A673 (cell line): ENCODE measurements around the gene OPN1SW. TPM values are rescaled to one million over a fixed set of nuclear protein-coding genes. Genes with fewer than 3 reads are reported as not detected.

ENCODE experiments used
- BruUV-seq: library from RNA; stranded (reverse); fragments of 400-500 nt; replicated peaks from 2 replicates; lab custom pipeline; 2021; lab: Mats Ljungman, UMichigan
- CTCF ChIA-PET: fragments of 300-600 bp; sonication (Branson Sonifier 250); formaldehyde crosslinking; loops from one replicate; lab custom pipeline; 2022; ENCODE audit warnings: antibody characterized with exemption; lab: Charles Lee
- POLR2A ChIA-PET: fragments of 300-600 bp; sonication (Branson Sonifier 250); formaldehyde crosslinking; loops from one replicate; lab custom pipeline; 2022; ENCODE audit warnings: antibody characterized with exemption; ENCODE audit not compliant: low non-redundant PET; lab: Charles Lee
- DNase-seq: peaks from one replicate; pipeline ENCODE4 v3.0.0-alpha.2; 2015; ENCODE audit warnings: low spot score
- H3K27ac ChIP-seq: fragments of 200-600 bp; sonication (generic); 2 replicates; pipeline ENCODE4 v1.5.1; 2016; ENCODE audit warnings: mixed run types, low read depth, mild to moderate bottlenecking, mixed read lengths, antibody characterized with exemption, low read length; ENCODE audit not compliant: poor library complexity, severe bottlenecking
- H3K27me3 ChIP-seq: fragments of 200-600 bp; sonication (generic); replicated peaks from 2 replicates; pipeline ENCODE4 v1.6.1; 2017; ENCODE audit warnings: mixed run types, low read depth, mild to moderate bottlenecking, mixed read lengths, antibody characterized with exemption, low read length; ENCODE audit not compliant: insufficient read depth, poor library complexity
- H3K36me3 ChIP-seq: fragments of 200-600 bp; sonication (generic); 2 replicates; pipeline ENCODE4 v1.6.1; 2016; ENCODE audit warnings: mixed run types, mild to moderate bottlenecking, mixed read lengths, antibody characterized with exemption, low read length; ENCODE audit not compliant: insufficient read depth, poor library complexity, severe bottlenecking
- H3K4me1 ChIP-seq: fragments of 200-600 bp; sonication (generic); 2 replicates; pipeline ENCODE4 v1.6.1; 2017; ENCODE audit warnings: mixed run types, mild to moderate bottlenecking, mixed read lengths, antibody characterized with exemption, low read length; ENCODE audit not compliant: insufficient read depth, poor library complexity, severe bottlenecking
- H3K4me3 ChIP-seq: fragments of 200-600 bp; sonication (generic); 2 replicates; pipeline ENCODE4 v1.5.1; 2016; ENCODE audit warnings: low read depth, mixed run types, mild to moderate bottlenecking, mixed read lengths, low read length; ENCODE audit not compliant: poor library complexity, severe bottlenecking
- H3K9me3 ChIP-seq: fragments of 200-600 bp; sonication (generic); 2 replicates; pipeline ENCODE4 v1.6.1; 2016; ENCODE audit warnings: mixed run types, low read depth, mild to moderate bottlenecking, mixed read lengths, antibody characterized with exemption, low read length; ENCODE audit not compliant: poor library complexity, severe bottlenecking
- EZH2 ChIP-seq: fragments of 200-600 bp; sonication (generic); IDR thresholded peaks from 2 replicates; pipeline ENCODE4 v1.6.1; 2017; ENCODE audit warnings: borderline replicate concordance, low read depth, mild to moderate bottlenecking, mixed read lengths, antibody characterized with exemption, low read length; ENCODE audit not compliant: poor library complexity, severe bottlenecking
- intact Hi-C: fragments of 100-400 bp; cut with micrococcal nuclease; formaldehyde crosslinking; loops from one replicate; pipeline ENCODE4 v1.10.0; 2022; ENCODE audit not compliant: unreplicated experiment
- total RNA-seq: library from RNA; stranded (reverse); gene quantifications from 2 replicates; pipeline ENCODE4 v1.2.3, GENCODE V29; 2021
- TF ChIP-seq, protein P1 (sequence below): fragments of 300-800, 200-600 bp; sonication (generic); conservative IDR thresholded peaks from 2 replicates; pipeline ENCODE4 v1.5.1; 2017; ENCODE audit warnings: low read depth, mild to moderate bottlenecking, antibody characterized with exemption, low read length, moderate library complexity, mixed read lengths

Gene OPN1SW
- total RNA-seq, 1 experiment from 2014 or later, result not detected

DNA sequence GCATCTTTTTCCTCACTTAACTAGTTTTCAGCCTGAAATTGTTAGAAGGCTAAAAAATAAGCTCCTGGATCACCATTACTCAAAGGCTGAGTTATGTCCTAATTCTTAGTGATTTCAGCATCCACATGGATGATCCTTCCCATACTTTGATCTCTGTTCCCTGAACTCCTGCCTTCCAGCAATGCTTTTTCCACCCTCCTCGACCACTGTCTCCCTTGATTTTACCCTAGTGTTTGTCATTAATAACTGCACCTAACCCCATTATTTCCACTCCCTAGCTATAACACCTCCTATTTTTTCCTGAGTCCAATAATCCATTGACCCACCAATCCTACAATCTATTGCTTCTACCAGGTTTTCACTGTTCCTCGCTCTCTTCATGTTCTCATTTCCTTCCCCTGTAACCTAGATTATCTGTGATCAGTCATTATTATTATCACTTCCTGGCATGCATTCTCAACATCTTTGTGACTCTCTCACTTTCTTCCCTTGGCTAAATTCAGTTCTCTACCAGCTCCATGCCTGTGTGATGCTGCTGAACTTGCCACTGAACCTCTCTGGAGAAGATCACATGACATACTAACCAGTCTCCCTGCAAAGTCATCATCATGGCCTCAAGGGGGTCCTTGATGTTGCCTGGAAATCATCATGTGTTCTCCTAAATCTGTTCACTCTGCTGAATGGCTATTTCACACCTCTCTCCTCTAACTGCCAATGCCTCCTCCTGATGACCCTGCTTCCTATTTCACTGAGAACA is 42.9 kb downstream of the OPN1SW start:
- Histone ChIP-seq H3K27ac (no peak overlapping the region), H3K4me3 (no peak overlapping the region), H3K27me3 (no peaks in the 10 kb centered on the region), H3K9me3 (no peaks in the 10 kb centered on the region), H3K4me1 (no peaks in the 10 kb centered on the region), H3K36me3 (no peaks in the 10 kb centered on the region)
- no TSS peak for BruUV-seq
- intact Hi-C loops, result no loop called here
- DNase-seq, result no peak
- POLR2A ChIA-PET, result no interaction called here
- no peak for TF ChIP-seq EZH2
- TF ChIP-seq, protein P1, sequence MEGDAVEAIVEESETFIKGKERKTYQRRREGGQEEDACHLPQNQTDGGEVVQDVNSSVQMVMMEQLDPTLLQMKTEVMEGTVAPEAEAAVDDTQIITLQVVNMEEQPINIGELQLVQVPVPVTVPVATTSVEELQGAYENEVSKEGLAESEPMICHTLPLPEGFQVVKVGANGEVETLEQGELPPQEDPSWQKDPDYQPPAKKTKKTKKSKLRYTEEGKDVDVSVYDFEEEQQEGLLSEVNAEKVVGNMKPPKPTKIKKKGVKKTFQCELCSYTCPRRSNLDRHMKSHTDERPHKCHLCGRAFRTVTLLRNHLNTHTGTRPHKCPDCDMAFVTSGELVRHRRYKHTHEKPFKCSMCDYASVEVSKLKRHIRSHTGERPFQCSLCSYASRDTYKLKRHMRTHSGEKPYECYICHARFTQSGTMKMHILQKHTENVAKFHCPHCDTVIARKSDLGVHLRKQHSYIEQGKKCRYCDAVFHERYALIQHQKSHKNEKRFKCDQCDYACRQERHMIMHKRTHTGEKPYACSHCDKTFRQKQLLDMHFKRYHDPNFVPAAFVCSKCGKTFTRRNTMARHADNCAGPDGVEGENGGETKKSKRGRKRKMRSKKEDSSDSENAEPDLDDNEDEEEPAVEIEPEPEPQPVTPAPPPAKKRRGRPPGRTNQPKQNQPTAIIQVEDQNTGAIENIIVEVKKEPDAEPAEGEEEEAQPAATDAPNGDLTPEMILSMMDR, result no peak
- CTCF ChIA-PET, result no interaction called here

DNA sequence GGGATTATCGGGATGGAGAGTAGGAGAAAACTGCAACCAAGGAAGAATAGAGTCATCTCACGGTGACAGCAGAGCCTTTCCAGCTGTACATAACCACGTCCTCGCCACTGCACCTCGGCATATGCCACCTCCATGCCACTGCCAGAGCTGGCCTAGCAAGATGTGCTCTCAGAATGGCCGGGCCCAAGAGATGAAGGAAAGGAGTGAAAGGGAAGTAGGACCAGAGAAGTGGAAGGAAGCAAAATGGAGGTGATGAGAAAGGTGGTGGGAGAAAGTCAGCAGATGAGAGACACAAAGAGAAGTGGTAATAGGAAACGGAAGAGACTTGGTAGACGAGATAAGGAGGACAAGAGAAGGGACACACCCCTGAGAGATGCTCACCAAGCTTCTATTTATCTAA is 44.4 kb downstream of the OPN1SW start:
- BruUV-seq, result no TSS peak

DNA sequence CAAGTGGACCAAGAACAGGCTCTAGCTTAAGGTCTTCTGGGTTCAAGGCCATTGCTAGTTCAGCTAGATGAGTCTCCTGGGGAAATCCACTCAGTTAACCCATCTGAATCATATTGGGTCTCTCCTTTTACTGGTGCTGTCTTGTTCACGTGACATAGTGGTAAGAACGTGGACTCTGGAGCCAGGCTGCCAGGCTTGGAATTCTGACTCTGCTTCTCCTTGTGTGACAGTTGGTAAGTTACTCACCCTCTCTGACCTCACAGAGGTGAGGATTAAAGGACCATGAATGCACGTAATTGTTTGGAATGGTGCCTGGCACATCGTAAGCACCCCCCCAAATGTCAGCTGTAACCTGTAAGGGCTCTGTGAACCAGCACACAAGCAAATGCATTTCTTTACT is 46.1 kb downstream of the OPN1SW start:
- Histone ChIP-seq H3K4me3 (no peak overlapping the region), H3K4me1 (peaks cover 14% of the 10 kb centered on the region), H3K27ac (no peak overlapping the region), H3K9me3 (no peaks in the 10 kb centered on the region), H3K36me3 (no peaks in the 10 kb centered on the region), H3K27me3 (no peaks in the 10 kb centered on the region)
- POLR2A ChIA-PET, result no interaction called here
- DNase-seq, result no peak
- intact Hi-C loops, result no loop called here
- CTCF ChIA-PET, result no interaction called here
- no peak for TF ChIP-seq EZH2
- TF ChIP-seq, protein P1, result no peak
- no TSS peak for BruUV-seq

More for the DNA sequence above, 44.4 kb downstream of the OPN1SW start:
- TF ChIP-seq, protein P1, result no peak
- TF ChIP-seq EZH2, result no peak
- Histone ChIP-seq H3K4me1 (peaks cover 7% of the 10 kb centered on the region), H3K27ac (no peak overlapping the region), H3K27me3 (no peaks in the 10 kb centered on the region), H3K9me3 (no peaks in the 10 kb centered on the region), H3K36me3 (no peaks in the 10 kb centered on the region), H3K4me3 (no peak overlapping the region)
- no peak for DNase-seq
- ChIA-PET POLR2A (no interaction called here), CTCF (no interaction called here)
- intact Hi-C loops, result no loop called here
